GM19463 (cell line): ENCODE data around the gene WDR4.
"Not testable (repeated sequence)": the region's sequence is repeated elsewhere in the genome, so short reads cannot be mapped to it uniquely, and the experiment has no call there.

Experiments
- ATAC-seq: cut with Tn5 transposase; IDR thresholded peaks from one replicate; pipeline ENCODE4 v1.9.1; 2021; ENCODE audit warnings: mild to moderate bottlenecking, moderate library complexity; ENCODE audit not compliant: unreplicated experiment

The WDR4 gene, protein sequence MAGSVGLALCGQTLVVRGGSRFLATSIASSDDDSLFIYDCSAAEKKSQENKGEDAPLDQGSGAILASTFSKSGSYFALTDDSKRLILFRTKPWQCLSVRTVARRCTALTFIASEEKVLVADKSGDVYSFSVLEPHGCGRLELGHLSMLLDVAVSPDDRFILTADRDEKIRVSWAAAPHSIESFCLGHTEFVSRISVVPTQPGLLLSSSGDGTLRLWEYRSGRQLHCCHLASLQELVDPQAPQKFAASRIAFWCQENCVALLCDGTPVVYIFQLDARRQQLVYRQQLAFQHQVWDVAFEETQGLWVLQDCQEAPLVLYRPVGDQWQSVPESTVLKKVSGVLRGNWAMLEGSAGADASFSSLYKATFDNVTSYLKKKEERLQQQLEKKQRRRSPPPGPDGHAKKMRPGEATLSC

DNA sequence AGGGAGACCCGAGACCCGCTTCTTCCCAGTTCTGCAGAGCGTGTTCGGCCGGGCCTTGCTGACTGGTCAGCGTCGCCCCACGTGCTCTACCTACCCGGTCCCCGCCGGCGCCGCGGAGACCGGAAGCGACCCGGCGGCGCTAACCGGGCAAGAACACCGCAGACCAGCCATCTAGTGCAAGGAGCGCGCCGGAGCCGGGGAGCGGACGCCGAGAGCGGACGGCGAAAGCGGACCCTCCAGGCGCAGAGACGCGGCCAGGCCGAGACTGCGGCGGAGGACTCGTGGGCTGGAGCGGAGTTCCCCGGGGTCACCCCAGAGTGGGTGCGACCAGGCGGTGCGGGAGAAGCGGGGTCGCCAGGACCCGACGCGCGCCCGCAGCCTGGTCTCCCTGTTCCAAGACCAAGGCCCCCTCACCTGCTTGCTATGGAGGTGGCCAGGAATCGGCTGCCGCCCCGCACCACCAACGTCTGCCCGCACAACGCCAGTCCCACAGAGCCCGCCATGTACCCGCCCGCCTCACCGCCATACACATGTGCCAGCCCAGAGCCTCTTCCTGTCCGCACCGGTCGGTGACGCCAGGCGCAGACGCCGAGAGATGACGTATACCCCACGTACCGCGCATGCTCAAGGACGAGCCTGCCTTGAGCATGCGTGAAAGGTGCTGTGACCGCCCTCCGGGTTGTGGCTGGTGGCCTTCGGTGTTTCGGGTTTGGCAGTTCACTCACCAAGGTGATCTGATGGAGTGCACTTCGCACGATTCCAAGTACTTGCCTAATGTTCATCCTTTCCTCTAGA, at the start of gene WDR4:
TSS of gene WDR4 (minus strand) at position 547 of the 795 bp plus-strand sequence. CDS start at position 503, 44 bp downstream.
- peak; percentile 86 for ATAC-seq

DNA sequence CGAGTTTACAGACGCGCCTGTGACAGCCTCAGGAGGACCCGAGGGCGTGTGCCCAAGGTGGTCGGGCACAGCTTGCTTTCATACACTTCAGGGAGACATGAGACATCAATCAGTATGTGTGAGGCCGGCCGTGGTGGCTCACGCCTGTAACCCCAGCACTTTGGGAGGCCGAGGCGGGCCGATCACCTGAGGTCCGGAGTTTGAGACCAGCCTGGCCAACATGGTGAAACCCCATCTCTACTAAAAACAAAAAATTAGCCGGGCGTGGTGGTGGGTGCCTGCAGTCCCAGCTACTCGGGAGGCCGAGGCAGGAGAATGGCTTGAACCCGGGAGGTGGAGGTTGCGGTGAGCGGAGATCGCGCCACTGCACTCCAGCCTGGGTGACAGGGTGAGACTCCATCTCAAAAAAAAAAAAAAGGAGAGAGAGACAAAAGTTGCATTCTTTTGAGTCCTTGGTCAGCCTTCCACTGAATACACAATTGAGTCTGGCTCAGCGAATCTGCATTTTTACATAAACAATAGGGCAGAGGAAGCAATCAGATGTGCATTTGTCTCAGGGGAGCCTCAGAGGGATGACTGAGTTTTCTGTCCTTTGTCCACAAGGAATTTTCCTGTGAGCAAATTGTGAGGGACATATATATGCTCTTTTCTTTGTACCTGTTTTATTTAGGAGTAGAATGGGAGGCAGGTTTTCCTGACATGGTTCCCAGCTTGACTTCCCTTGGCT, 48.3 kb upstream of the WDR4 start:
- not testable (repeated sequence) for ATAC-seq

- ATAC-seq: no peak
Observed at GRCh38 chr21:42925114-42925926, 46.0 kb upstream of the WDR4 start, which contains the start of gene ERVH48-1. ERVH48-1 (minus strand) TSS chr21:42925630; CDS start chr21:42919006, 6,624 bp downstream.

DNA sequence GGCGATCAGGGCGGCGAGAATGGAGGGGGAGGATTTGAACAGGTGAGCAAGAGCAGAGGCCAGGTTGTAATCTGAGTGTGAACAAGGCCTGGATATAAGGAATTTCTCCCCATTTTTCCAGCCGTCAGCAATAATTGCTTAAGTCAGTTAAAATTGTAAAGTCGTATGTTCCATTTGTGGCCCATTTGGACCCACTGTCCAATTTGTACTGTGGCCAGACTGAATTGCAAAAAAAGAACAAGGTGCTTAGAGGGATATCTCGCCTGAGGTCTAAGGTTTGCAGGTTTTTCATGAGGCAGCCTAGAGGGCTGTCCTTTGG, 45.1 kb upstream of the WDR4 start:
- no peak for ATAC-seq

- ATAC-seq: peak; percentile 57
Observed at GRCh38 chr21:42923553-42924432, 44.5 kb upstream of the WDR4 start.

- ATAC-seq: no peak
Observed at GRCh38 chr21:42922918-42923317, 43.6 kb upstream of the WDR4 start.

- no peak for ATAC-seq
Observed at GRCh38 chr21:42921927-42922326, 42.6 kb upstream of the WDR4 start.

- ATAC-seq: no peak
Observed at GRCh38 chr21:42918291-42918690, 39.0 kb upstream of the WDR4 start.

GRCh38 chr21:42913476-42913875, 34.1 kb upstream of the WDR4 start:
- no peak for ATAC-seq

- ATAC-seq: not testable (repeated sequence)
Observed at GRCh38 chr21:42911920-42912319, 32.6 kb upstream of the WDR4 start.

DNA sequence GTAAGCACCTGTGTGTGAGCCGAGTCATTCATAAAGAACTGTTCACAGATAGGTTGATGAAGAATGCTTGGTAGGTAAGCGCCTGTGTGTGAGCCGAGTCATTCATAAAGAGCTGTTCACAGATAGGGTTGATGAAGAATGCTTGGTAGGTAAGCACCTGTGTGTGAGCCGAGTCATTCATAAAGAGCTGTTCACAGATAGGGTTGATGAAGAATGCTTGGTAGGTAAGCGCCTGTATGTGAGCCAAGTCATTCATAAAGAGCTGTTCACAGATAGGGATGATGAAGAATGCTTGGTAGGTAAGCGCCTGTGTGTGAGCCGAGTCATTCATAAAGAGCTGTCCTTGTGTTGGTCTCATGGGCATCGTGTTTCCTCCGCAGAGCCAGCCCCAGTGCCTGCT, 29.1 kb upstream of the WDR4 start:
- not testable (repeated sequence) for ATAC-seq

- ATAC-seq: no peak
Observed at GRCh38 chr21:42906233-42906632, 26.9 kb upstream of the WDR4 start.

DNA sequence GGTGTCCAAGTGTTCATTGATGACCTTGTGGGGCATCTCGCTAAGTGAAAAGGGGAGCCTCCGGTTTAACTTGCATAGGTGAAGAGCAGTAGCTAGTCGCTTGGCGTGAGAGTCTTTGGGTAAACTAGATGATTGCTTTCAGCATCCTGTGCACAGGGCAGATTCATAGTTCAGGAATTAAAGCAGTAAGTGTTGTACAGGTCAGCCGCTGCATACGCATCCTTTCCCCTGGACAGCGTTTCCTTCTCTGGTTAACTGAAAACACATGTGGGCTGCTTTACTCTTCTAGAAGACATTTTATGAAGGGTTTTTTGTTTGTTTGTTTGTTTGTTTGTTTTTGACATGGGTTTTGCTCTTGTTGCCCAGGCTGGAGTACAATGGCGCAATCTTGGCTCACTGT, 25.9 kb upstream of the WDR4 start:
- ATAC-seq: no peak

- ATAC-seq: no peak
Observed at GRCh38 chr21:42903817-42904216, 24.5 kb upstream of the WDR4 start.

DNA sequence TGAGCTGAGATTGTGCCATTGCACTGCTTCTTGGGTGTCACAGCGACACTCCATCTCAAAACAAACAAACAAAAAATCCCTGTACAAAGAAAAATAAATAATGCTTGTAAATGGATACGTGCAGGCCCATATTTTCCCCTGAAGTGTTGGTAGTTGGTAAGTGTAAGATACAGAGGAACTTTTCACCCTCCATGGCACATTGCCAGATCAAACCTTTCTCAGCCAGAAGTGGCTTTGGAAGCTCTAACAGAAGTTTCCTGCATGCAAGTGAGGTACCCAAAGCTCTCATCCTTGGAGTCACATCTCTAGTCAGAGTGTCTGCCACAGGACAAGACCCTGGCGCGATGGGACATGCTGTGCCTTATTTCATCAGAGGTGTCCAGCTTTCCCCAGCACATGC, 21.1 kb upstream of the WDR4 start:
- ATAC-seq: no peak

DNA sequence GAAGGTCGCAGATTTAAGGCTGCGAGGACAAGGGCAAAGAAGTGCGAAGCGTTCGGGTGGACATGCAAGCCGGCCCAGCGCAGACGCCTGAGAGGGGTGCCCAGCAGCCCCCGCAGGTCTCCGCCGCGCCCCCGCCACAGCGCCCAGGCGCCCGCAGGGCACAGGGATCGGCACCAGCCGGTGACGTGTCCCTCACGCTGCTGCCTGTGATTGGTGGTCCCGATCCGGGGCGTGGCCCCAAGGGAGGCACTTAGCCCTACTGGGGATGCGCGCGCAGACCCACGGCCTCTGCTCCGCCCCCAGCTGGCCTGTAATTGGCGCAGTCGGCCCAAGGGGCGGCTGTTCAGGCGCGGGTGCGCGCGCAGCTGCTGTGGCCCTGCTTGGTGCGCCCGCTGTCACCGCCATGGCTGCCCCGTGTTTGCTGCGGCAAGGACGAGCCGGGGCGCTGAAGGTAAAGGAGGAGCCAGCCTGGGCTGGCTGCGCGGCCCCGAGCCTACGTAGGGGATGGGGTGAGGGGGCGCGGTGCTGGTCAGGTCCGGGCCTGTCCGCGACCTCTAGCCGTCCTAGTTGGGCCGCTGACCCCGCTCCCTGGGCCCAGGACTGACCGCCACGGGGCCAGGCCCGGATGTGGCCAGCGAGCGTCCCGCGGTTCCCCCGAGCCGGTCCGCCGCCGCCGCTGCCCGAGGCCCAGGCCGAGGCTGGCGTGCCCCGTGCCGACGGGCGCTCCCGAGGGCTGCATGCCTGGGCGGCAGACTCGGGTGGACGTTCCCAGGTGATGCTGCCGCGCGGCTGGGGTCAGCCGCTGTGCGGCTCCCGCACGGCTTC, 13.8 kb upstream of the WDR4 start, which contains the start of gene NDUFV3:
TSS of gene NDUFV3 (plus strand) at position 379 of the 825 bp plus-strand sequence. CDS start at position 404, 25 bp downstream.
- peak; percentile 93 for ATAC-seq

GRCh38 chr21:42892582-42892930, 13.2 kb upstream of the WDR4 start:
- peak; percentile 18 for ATAC-seq

DNA sequence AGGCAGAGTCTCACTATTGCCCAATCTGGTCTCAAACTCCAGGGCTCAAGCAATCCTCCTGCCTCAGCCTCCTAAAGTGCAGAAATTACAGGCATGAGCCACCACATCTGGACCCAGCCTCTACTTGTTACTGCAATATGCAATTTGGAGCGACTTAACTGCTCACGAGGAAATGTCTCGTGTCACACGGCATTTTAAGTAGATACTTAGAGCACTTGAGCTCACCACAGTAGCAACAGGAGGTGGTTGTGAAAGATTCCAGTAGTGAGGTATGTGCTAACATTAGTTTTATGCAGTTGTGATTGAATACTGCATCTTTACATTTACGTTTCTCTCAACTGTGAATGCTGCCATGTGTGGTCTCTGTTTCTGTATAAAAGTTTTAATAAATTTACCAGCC, 8.0 kb upstream of the WDR4 start:
- no peak for ATAC-seq

- ATAC-seq: no peak
Observed at GRCh38 chr21:42883921-42884320, 4.6 kb upstream of the WDR4 start.
